IMR-90 (cell line): Measurements from ENCODE around the gene CFAP91. TPM values are rescaled to one million over a fixed set of nuclear protein-coding genes. Genes with fewer than 3 reads are reported as not detected.

ENCODE experiments used
- ATAC-seq: fragments of 200-7000 bp; cut with Tn5 transposase; 2 replicates; pipeline ENCODE4 v1.9.1; 2020; ENCODE audit warnings: low read depth, mild to moderate bottlenecking, moderate library complexity
- BruUV-seq: library from RNA; stranded (reverse); fragments of 400-500 nt; replicated peaks from 2 replicates; lab custom pipeline; 2021; lab: Mats Ljungman, UMichigan
- CTCF ChIA-PET: fragments of 300-600 bp; formaldehyde crosslinking; extraction: SDS; loops from one replicate; lab custom pipeline; 2021; ENCODE audit warnings: antibody characterized with exemption; lab: Yijun Ruan, JAX
- POLR2A ChIA-PET: fragments of 300-600 bp; sonication (Branson Sonifier 250); formaldehyde crosslinking; loops from one replicate; lab custom pipeline; 2022; ENCODE audit warnings: antibody characterized with exemption; ENCODE audit not compliant: unreplicated experiment; lab: Charles Lee
- DNase-seq: peaks from one replicate; pipeline ENCODE4 v3.0.0; 2013
- H2AFZ ChIP-seq: replicated peaks from 2 replicates; pipeline ENCODE3; 2013; ENCODE audit warnings: low read length, mild to moderate bottlenecking; ENCODE audit not compliant: poor library complexity
- H2AK5ac ChIP-seq: 2 replicates; pipeline ENCODE4 v1.6.1; 2013; ENCODE audit warnings: low read depth, low read length, inconsistent platforms
- H2AK9ac ChIP-seq: replicated peaks from 2 replicates; pipeline ENCODE3; 2013; ENCODE audit warnings: mild to moderate bottlenecking, low read depth, low read length, moderate library complexity; ENCODE audit not compliant: poor library complexity
- H2BK120ac ChIP-seq: 2 replicates; pipeline ENCODE4 v1.6.1; 2013; ENCODE audit warnings: low read depth, low read length, inconsistent platforms
- H2BK15ac ChIP-seq: 3 replicates; pipeline ENCODE4 v1.6.1; 2013; ENCODE audit warnings: low read depth, low read length, inconsistent platforms
- H2BK20ac ChIP-seq: 2 replicates; pipeline ENCODE4 v1.6.1; 2013; ENCODE audit warnings: low read depth, mild to moderate bottlenecking, inconsistent platforms, low read length, moderate library complexity
- H2BK5ac ChIP-seq: 2 replicates; pipeline ENCODE4 v1.6.1; 2013; ENCODE audit warnings: mild to moderate bottlenecking, low read depth, low read length, inconsistent platforms; ENCODE audit not compliant: poor library complexity, severe bottlenecking
- H3K14ac ChIP-seq: replicated peaks from 2 replicates; pipeline ENCODE4 v1.6.1; 2013; ENCODE audit warnings: low read depth, low read length, inconsistent platforms
- H3K18ac ChIP-seq: 2 replicates; pipeline ENCODE4 v1.6.1; 2013; ENCODE audit warnings: low read depth, low read length, control low read depth
- H3K23ac ChIP-seq: 2 replicates; pipeline ENCODE4 v1.6.1; 2013; ENCODE audit warnings: low read depth, low read length, inconsistent platforms
- H3K27ac ChIP-seq: 2 replicates; pipeline ENCODE4 v1.5.1; 2013; ENCODE audit warnings: mild to moderate bottlenecking, control low read depth, low read length; ENCODE audit not compliant: insufficient read depth
- H3K27me3 ChIP-seq: 2 replicates; pipeline ENCODE4 v1.6.1; 2013; ENCODE audit warnings: low read length; ENCODE audit not compliant: control insufficient read depth, insufficient read depth
- H3K36me3 ChIP-seq: 2 replicates; pipeline ENCODE4 v1.6.1; 2013; ENCODE audit warnings: low read length, mixed read lengths; ENCODE audit not compliant: control insufficient read depth, insufficient read depth
- H3K4ac ChIP-seq: 2 replicates; pipeline ENCODE4 v1.6.1; 2013; ENCODE audit warnings: low read depth, low read length, inconsistent platforms
- H3K4me1 ChIP-seq: 2 replicates; pipeline ENCODE4 v1.6.1; 2013; ENCODE audit warnings: low read length, mixed read lengths; ENCODE audit not compliant: control insufficient read depth, insufficient read depth
- H3K4me2 ChIP-seq: 2 replicates; pipeline ENCODE4 v1.6.1; 2013; ENCODE audit warnings: low read depth, mild to moderate bottlenecking, control low read depth, low read length, moderate library complexity
- H3K4me3 ChIP-seq: 2 replicates; pipeline ENCODE4 v1.5.1; 2013; ENCODE audit warnings: low read depth, mild to moderate bottlenecking, control low read depth, low read length, moderate library complexity; ENCODE audit not compliant: insufficient read depth
- H3K56ac ChIP-seq: 2 replicates; pipeline ENCODE4 v1.6.1; 2013; ENCODE audit warnings: low read length, inconsistent platforms; ENCODE audit not compliant: insufficient read depth; ENCODE audit errors: extremely low read depth
- H3K79me1 ChIP-seq, 2 experiments: 2 replicates each; pipeline ENCODE4 v1.6.1; 2013; ENCODE audit warnings: low read length in 2 of 2, inconsistent platforms in 1 of 2, low read depth in 1 of 2
- H3K9ac ChIP-seq: 2 replicates; pipeline ENCODE4 v1.6.1; 2013; ENCODE audit warnings: low read depth, low read length, control low read depth
- H3K9me1 ChIP-seq: 2 replicates; pipeline ENCODE4 v1.6.1; 2013; ENCODE audit warnings: low read length, inconsistent platforms; ENCODE audit not compliant: insufficient read depth
- H3K9me3 ChIP-seq: 2 replicates; pipeline ENCODE4 v1.6.1; 2013; ENCODE audit warnings: low read length; ENCODE audit not compliant: control insufficient read depth, insufficient read depth
- H4K20me1 ChIP-seq: 2 replicates; pipeline ENCODE4 v1.6.1; 2013; ENCODE audit warnings: low read length, inconsistent platforms; ENCODE audit not compliant: insufficient read depth
- H4K5ac ChIP-seq: 2 replicates; pipeline ENCODE4 v1.6.1; 2013; ENCODE audit warnings: mild to moderate bottlenecking, low read depth, low read length, control low read depth
- H4K8ac ChIP-seq, 2 experiments: 2 replicates each; pipeline ENCODE4 v1.6.1; 2013; ENCODE audit warnings: low read depth in 2 of 2, low read length in 2 of 2, control low read depth in 1 of 2, inconsistent platforms in 1 of 2
- H4K91ac ChIP-seq: 2 replicates; pipeline ENCODE4 v1.6.1; 2013; ENCODE audit warnings: low read depth, low read length, inconsistent platforms; ENCODE audit not compliant: insufficient read depth
- BHLHE40 ChIP-seq: fragments of 150-350 bp; IDR thresholded peaks from 2 replicates; pipeline ENCODE4 v1.6.1; 2016; ENCODE audit warnings: mild to moderate bottlenecking, low read depth, low read length
- CEBPB ChIP-seq: IDR thresholded peaks from 2 replicates; pipeline ENCODE4 v1.6.1; 2012; ENCODE audit warnings: low read depth, low read length, improper control_type of control experiment
- CHD1 ChIP-seq: IDR thresholded peaks from 2 replicates; pipeline ENCODE4 v1.6.1; 2012; ENCODE audit warnings: low read depth, low read length, improper control_type of control experiment
- ELK1 ChIP-seq: fragments of 150-350 bp; IDR thresholded peaks from 2 replicates; pipeline ENCODE4 v1.6.1; 2016; ENCODE audit warnings: low read depth, mild to moderate bottlenecking, low read length, moderate library complexity, borderline replicate concordance
- MAFK ChIP-seq: IDR thresholded peaks from 2 replicates; pipeline ENCODE4 v1.6.1; 2012; ENCODE audit warnings: low read depth, low read length, improper control_type of control experiment
- MAZ ChIP-seq: IDR thresholded peaks from 2 replicates; pipeline ENCODE4 v1.6.1; 2012; ENCODE audit warnings: low read depth, mild to moderate bottlenecking, low read length, improper control_type of control experiment, moderate library complexity, borderline replicate concordance
- MXI1 ChIP-seq: IDR thresholded peaks from 2 replicates; pipeline ENCODE4 v1.6.1; 2012; ENCODE audit warnings: low read depth, mild to moderate bottlenecking, low read length, moderate library complexity, borderline replicate concordance
- NFE2L2 ChIP-seq: fragments of 150-350 bp; IDR thresholded peaks from 2 replicates; pipeline ENCODE4 v1.6.1; 2016; ENCODE audit warnings: low read depth, mild to moderate bottlenecking, low read length
- POLR2A ChIP-seq: IDR thresholded peaks from 2 replicates; pipeline ENCODE4 v1.6.1; 2012; ENCODE audit warnings: mild to moderate bottlenecking, low read depth, low read length
- RAD21 ChIP-seq: IDR thresholded peaks from 2 replicates; pipeline ENCODE4 v1.6.1; 2012; ENCODE audit warnings: low read length, improper control_type of control experiment
- RCOR1 ChIP-seq: IDR thresholded peaks from 2 replicates; pipeline ENCODE4 v1.6.1; 2012; ENCODE audit warnings: mild to moderate bottlenecking, low read length, improper control_type of control experiment; ENCODE audit not compliant: insufficient replicate concordance
- RFX5 ChIP-seq: IDR thresholded peaks from 2 replicates; pipeline ENCODE4 v1.8.0; 2012; ENCODE audit warnings: low read depth, mild to moderate bottlenecking, low read length, moderate library complexity
- WGBS, 2 experiments: methylation state at CpG; one replicate each; pipeline versions ENCODE4 v1.1.5 to v1.1.7; 2013; ENCODE audit warnings: missing lambda C conversion rate in 2 of 2; ENCODE audit not compliant: insufficient read length in 1 of 2; ENCODE audit errors: extremely low coverage in 2 of 2; 5-methylcytosine and 5-hydroxymethylcytosine counted together
- dilution Hi-C: fragments of 300-500 bp; cut with HindIII; formaldehyde crosslinking; loops from one replicate; pipeline ENCODE4 v1.14.3; 2018; ENCODE audit warnings: low sequenced_read_pairs; ENCODE audit not compliant: unreplicated experiment
- in situ Hi-C: fragments of 300-500 bp; cut with MboI; formaldehyde crosslinking; loops from 3 replicates; pipeline ENCODE4 v1.14.3; 2019; ENCODE audit warnings: low sequenced_read_pairs, inconsistent platforms, mixed read lengths
- intact Hi-C: fragments of 100-400 bp; cut with micrococcal nuclease; formaldehyde crosslinking; loops from 2 replicates; pipeline ENCODE4 v1.10.0; 2022
- polyA plus RNA-seq, 3 experiments: library from polyadenylated mRNA; depleted of rRNA; stranded (reverse); fragments of >200 nt; gene quantifications; 2 replicates each; pipeline ENCODE4 v1.2.3, GENCODE V29; 2012; ENCODE audit warnings: low replicate concordance in 1 of 3
- total RNA-seq: library from RNA; depleted of rRNA; stranded (reverse); fragments of >200 nt; gene quantifications from 2 replicates; pipeline ENCODE4 v1.2.3, GENCODE V29; 2012
- TF ChIP-seq, protein P1 (sequence below): fragments of 150-350 bp; IDR thresholded peaks from 2 replicates; pipeline ENCODE4 v1.6.1; 2017; ENCODE audit warnings: mild to moderate bottlenecking, antibody characterized with exemption, low read length, low read depth

CFAP91 gene
- total and polyA plus RNA-seq, 2 of the 4 experiments (the other 2 are of a cell fraction), result not detected

GRCh38 chr3:119731560-119732343 is 28.9 kb downstream of the CFAP91 start (continued):
- TF ChIP-seq NFE2L2, result no peak

DNA sequence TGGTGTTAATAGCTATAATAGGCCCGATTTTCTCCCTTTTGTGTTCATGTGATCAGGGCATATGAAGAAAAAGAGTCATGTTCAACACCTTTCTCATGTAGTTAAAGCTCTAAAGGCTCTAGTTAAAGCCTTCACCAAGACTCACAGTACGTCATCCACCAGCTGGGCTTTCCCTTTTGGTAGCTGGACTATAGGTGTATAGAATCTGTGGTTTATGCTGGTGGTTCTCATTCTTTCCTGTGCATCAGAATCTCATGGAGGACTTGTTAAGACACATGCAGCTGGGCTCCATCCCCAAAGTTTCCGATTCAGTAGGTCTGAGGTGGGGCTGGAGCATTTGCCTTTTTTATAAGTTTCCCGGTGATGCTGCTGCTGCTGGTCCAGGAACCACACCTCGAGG is 31.0 kb downstream of the CFAP91 start:
- Histone ChIP-seq H3K23ac (no peak overlapping the region), H2BK20ac (no peak overlapping the region), H3K27ac (no peak overlapping the region), H3K4me1 (no peaks in the 10 kb centered on the region), H3K4me2 (no peak overlapping the region), H2BK120ac (no peak overlapping the region), H3K9ac (no peak overlapping the region), H4K8ac (no peak overlapping the region), H3K9me3 (no peaks in the 10 kb centered on the region), H2BK5ac (no peak overlapping the region), H3K4me3 (no peak overlapping the region), H2BK15ac (no peak overlapping the region), H3K4ac (no peak overlapping the region), H4K5ac (no peak overlapping the region), H3K79me1 (no peaks in the 10 kb centered on the region), H4K91ac (no peak overlapping the region), H3K56ac (no peak overlapping the region), H3K18ac (no peak overlapping the region), H3K36me3 (no peaks in the 10 kb centered on the region), H3K14ac (no peak overlapping the region), H2AK9ac (no peak overlapping the region), H2AFZ (no peak overlapping the region), H2AK5ac (no peak overlapping the region), H4K20me1 (no peaks in the 10 kb centered on the region), H3K27me3 (peaks cover 3% of the 10 kb centered on the region), H3K9me1 (no peaks in the 10 kb centered on the region)
- in situ Hi-C loops, result no loop called here
- CTCF ChIA-PET, result interaction anchor here (1.0 kb wide), 1 partner anchor 12 kb away, joined by 3 read pairs; no protein-coding TSS in a partner anchor
- WGBS, 2 experiments, result no CpG with 5 or more reads among the region's 5 CpGs
- ATAC-seq, result no peak
- intact Hi-C loops, result no loop called here
- BruUV-seq, result no TSS peak
- dilution Hi-C loops, result no loop called here
- no peak for DNase-seq
- POLR2A ChIA-PET, result no interaction called here
- TF ChIP-seq NFE2L2, result no peak
- TF ChIP-seq, protein P1, sequence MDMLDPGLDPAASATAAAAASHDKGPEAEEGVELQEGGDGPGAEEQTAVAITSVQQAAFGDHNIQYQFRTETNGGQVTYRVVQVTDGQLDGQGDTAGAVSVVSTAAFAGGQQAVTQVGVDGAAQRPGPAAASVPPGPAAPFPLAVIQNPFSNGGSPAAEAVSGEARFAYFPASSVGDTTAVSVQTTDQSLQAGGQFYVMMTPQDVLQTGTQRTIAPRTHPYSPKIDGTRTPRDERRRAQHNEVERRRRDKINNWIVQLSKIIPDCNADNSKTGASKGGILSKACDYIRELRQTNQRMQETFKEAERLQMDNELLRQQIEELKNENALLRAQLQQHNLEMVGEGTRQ, result no peak
- no peak for TF ChIP-seq MXI1
- TF ChIP-seq BHLHE40, result no peak
- no peak for TF ChIP-seq MAFK
- TF ChIP-seq MAZ, result no peak
- no peak for TF ChIP-seq RFX5
- no peak for TF ChIP-seq ELK1
- TF ChIP-seq RAD21, result no peak
- TF ChIP-seq CHD1, result no peak
- no peak for TF ChIP-seq CEBPB
- no peak for TF ChIP-seq RCOR1
- no peak for TF ChIP-seq POLR2A
